Choroid plexus epithelial cell (primary cell): Measurements from ENCODE around the gene APBA2.

Source experiments
- DNase-seq: peaks from one replicate; pipeline ENCODE4 v3.0.0-alpha.2; 2010; ENCODE audit warnings: low read depth
- H3K4me3 ChIP-seq: 2 replicates; pipeline ENCODE4 v1.5.1; 2011; ENCODE audit warnings: low read depth, mild to moderate bottlenecking, control low read depth, low read length, moderate library complexity
- TF ChIP-seq, protein P1 (sequence below): conservative IDR thresholded peaks from 2 replicates; pipeline ENCODE4 v1.5.1; 2011; ENCODE audit warnings: low read depth, mild to moderate bottlenecking, control low read depth, inconsistent platforms, low read length, moderate library complexity

The APBA2 gene

GRCh38 chr15:28993051-28993719 is 107.4 kb downstream of the APBA2 start:
- peak; percentile 46 for DNase-seq
- H3K4me3 ChIP-seq = no peak overlapping the region
- TF ChIP-seq, protein P1, sequence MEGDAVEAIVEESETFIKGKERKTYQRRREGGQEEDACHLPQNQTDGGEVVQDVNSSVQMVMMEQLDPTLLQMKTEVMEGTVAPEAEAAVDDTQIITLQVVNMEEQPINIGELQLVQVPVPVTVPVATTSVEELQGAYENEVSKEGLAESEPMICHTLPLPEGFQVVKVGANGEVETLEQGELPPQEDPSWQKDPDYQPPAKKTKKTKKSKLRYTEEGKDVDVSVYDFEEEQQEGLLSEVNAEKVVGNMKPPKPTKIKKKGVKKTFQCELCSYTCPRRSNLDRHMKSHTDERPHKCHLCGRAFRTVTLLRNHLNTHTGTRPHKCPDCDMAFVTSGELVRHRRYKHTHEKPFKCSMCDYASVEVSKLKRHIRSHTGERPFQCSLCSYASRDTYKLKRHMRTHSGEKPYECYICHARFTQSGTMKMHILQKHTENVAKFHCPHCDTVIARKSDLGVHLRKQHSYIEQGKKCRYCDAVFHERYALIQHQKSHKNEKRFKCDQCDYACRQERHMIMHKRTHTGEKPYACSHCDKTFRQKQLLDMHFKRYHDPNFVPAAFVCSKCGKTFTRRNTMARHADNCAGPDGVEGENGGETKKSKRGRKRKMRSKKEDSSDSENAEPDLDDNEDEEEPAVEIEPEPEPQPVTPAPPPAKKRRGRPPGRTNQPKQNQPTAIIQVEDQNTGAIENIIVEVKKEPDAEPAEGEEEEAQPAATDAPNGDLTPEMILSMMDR = no peak

DNA sequence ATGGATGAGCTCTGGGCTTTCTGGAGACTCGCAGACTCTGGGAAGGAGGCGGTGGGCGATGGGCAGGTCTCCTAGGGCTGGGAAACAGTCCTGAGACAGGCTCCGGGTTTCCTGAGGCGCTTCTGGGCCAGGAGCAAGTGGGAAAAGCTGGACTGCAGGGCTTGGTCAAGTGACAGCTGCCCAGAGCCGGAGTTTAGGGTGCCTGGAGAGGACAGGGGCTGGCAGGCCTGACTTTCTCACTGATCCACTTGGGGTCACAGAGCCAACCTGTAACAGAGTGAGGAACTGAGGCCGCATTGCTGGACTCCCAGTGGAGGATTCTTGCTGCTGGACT is 107.9 kb downstream of the APBA2 start:
- no peak overlapping the region for H3K4me3 ChIP-seq
- no peak for DNase-seq
- TF ChIP-seq, protein P1 = no peak

DNA sequence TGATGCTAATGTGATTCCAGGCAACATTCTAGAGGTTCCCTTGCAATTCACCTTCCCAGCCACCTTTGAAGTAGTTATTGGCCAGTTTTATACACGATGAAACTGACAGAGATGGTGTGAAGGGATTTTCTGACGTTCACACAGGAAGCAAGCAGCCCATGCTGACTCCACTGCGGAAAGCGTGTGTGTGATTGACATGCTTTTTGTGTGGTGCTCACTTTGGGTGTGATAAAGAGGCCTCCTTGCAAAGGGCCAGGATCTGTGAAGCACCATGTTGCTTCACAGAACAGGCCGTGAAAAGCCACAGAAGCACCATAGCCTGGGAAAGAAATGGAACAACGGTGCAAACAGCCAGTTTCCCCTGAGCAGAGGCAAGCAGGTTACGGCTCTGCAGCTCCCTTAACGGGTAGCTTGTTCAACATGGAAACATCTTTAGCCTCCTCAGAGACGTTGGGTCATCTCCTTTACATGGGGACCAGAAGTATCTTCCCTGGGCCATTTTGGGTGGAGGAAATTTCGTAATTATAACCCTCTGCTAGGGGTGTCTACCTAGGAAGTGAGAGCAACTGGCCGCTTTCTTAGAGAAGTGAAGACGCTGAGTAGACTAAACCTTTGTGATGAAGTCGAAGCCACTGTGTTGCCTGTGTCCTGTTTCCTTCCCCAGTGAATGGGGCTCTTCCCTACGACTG is 108.5 kb downstream of the APBA2 start:
- no peak overlapping the region for H3K4me3 ChIP-seq
- TF ChIP-seq, protein P1 = no peak
- DNase-seq = no peak

DNA sequence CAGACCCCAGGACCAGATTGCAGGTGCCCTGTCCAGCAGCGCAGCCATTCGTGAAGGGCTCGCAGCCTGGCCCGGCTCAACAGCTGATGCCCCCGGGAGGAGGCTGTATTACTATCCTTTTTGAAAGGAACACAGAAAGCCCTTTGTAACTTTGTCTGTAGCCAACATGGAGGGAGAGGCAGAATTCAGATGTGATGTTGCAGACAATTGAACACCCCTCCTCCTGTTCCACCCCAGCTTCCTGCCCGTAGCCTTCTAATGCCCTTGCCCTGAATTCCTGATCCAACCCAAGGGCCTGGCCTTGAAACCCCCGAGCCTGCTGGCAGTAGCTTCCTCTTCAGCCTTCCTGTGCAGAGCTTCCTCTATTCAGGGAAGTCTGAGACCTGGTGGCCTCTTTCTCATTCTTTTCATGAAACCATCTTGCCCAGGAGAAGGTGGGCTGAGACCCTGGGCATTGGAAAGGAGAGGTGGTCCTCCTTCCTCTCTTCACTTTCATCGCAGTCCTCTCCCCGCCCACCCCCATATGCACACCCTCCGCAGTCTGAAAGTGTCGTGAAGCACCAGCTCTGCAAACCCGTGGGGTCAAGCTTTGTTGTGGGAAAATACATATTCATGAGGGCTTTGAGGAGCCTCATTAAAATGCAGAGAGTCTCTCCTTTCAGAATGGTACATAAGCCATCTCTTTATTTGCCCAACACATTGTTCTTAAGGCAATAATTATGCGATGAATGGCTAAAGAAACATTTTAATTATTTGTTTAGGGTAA is 109.2 kb downstream of the APBA2 start:
- TF ChIP-seq, protein P1 = no peak
- DNase-seq = no peak
- H3K4me3 ChIP-seq = no peak overlapping the region

GRCh38 chr15:28995705-28996104 is 109.9 kb downstream of the APBA2 start:
- DNase-seq = no peak
- TF ChIP-seq, protein P1 = no peak

GRCh38 chr15:28996289-28996688 is 110.5 kb downstream of the APBA2 start:
- TF ChIP-seq, protein P1 = no peak
- H3K4me3 ChIP-seq = no peak overlapping the region
- DNase-seq = no peak

More at GRCh38 chr15:28995705-28996104, 109.9 kb downstream of the APBA2 start:
- H3K4me3 ChIP-seq = no peak overlapping the region
